Colon (tissue), 2 donors: ENCODE data around the gene MTFR1L.

Source experiments
- FAIRE-seq: peaks from 2 replicates; lab custom pipeline; 2012; peaks lifted over from hg19 to GRCh38; lab: Jason Lieb, UNC
- donor health status: control.
- donor health status: control.

MTFR1L gene

GRCh38 chr1:25790472-25790871, 29.3 kb upstream of the MTFR1L start:
- FAIRE-seq, result no peak

- FAIRE-seq, result no peak
Observed at GRCh38 chr1:25792115-25792514, 27.6 kb upstream of the MTFR1L start.

DNA sequence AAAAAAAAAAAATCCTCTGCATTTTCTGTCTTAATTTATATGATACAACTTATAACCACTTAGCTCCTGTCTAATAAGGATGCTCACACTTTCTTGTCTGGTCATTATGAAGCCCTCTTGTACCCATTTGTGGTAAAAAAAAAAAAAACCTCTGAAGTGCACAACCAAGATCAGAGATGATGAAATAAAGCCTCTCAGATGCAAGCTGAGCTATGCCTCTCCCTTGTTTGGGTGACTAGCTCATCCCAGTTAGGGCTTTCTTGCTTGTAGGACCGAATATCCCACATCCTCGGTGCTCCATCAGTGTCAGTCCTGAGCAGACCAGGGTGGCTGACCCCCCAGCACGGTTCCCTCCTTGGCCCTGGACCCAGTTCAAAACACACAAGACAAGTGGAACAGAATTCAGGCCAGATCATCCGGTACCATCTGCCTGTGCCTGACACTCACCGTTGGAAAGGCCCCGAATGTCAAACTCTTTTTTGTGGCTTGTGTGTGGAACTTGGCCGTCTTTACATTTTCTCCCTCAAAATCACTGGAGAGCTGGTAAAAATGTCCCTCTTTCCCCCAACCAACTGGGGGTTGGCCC, 26.1 kb upstream of the MTFR1L start:
- no peak for FAIRE-seq

DNA sequence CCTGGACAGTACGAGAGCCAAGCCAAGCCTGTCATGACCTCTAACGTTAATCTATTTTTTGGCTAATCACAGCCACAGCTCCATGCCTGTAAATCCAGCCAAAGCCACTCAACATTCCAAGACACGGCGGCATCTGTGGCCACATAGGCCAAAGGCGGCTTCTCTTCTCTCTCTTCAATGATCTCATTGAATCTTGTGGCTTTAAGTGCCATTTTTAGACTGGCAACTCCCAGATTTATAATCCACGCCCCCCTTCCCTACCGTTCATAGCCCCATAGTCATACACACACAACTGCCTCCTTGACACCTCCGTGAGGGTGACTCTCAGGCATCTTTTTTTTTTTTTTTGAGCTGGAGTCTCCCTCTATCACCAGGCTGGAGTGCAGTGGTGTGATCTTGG, 25.4 kb upstream of the MTFR1L start:
- FAIRE-seq, result no peak

- no peak for FAIRE-seq
Observed at GRCh38 chr1:25795211-25795610, 24.5 kb upstream of the MTFR1L start.

DNA sequence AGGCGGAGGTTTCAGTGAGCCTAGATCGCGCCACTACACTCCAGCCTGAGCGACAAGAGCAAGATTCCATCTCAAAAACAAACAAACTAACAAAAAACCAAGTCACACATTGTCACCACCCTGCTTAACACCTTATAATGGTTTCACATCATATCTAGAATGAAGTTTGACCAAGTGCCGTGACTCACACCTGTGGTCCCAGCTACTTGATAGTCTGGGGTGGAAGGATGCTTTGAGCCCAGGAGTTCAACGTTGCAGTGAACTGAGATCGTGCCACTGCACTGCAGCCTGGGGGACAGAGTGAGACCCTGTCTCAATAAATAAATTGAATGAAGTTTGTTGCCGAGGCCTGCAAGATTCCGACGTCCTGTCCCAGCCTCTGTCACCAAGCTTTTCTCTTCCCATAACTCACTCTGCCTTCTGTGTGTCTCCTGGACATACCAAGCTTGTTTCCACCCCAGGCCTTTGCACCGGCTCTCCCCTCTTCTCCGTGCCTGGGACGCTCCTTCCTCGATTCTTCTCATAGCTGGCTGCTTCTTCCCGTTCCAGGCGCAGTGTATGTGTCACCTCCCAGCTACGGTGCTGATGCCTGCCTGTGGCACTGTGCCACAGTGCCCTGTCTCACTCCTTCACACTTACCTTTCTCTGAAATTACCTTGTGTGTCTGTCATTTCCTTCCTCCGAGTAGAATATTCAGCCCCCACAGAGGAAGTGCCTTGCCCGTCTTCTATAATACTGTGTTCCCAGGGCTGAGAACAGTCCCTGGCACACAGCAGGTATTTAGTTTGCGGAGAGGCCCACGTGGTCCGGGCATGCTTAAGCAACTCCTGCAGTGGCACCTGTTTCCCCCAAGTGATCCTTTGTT, 23.6 kb upstream of the MTFR1L start:
- no peak for FAIRE-seq

DNA sequence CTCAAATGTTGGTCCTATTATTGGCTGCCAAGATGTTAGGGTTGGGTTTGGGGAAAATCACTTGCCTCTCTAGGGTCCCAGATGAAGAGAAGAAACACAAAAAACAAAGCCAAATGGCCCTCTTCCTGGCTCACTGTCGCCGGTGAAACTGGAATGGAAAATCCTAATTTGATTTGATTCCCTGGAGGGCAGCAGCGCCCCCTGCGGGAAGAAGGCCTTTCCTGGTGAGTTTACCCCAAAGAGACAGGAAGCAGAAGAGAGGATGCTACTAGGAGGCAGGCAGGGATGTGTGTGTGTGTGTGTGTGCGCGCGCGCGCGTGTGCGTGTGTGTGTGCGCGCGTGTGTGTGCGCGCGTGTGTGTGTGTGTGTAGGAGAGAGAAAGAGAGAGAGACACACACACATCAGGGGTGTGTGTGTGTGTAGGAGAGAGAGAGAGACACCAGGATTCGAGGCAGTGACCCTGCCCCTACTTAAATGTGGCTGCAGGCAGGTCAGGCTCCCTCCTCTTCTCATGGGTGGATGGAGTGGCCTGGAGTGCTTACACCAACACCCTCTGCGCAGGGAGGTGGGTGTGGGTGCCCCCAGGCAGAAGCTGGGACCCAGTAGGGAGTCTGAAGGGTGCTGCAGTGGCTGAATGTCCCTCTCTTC, 22.8 kb upstream of the MTFR1L start:
- no peak for FAIRE-seq

DNA sequence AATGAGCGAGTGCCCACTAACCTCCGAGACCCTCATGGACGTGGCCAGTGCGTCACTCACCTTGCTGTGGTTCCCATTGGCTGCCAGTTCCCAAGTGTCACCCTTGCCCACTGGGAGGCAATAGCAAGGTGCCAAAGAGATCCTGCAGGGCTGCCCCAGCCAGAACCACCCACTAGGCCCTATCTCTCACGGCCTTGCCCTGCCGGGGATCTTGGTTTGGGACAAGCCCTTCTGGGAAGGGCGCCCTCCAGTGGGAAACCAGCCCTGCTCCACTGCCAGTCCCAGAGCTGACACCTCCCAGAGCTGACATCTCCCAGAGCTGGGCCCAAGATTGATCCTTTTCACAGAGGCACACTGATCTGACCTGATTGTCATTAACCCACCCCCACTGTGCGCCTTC, 21.8 kb upstream of the MTFR1L start:
- FAIRE-seq, result no peak

DNA sequence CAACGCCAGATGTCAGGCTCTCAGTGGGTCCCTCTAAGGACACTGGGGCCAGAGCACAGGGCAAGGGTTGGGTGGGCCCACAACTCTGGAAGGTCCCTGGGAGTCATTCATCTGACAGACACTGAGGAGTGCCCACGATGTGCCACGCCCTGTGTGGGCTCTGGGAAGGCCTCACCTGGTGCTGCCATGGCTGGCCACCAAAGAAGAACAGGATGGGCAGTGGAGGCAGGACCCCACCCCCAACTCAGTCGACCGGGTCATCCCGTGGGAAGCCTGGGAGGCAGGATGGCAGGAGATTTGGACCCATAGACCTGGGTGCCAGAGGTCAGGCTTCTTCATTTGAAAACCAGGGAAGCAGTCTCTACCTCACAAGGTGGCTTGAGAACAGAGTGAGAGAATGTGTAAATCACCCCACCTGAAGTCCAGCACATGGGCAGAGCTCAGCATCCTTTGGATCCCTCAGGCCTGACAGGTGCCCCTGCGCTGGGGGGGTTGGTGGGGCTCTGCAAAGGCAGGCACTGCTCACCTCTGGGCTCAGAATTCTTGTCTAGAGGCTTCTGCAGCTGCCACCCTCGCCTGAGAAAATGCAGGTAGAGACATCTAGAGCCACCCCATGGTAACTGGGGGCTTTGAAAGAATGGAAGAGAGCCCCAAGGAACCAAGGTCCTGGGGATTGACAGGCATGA, 20.9 kb upstream of the MTFR1L start:
- no peak for FAIRE-seq

GRCh38 chr1:25799352-25799934, 20.3 kb upstream of the MTFR1L start:
- FAIRE-seq, result no peak

- FAIRE-seq, result no peak
Observed at GRCh38 chr1:25799935-25800702, 19.6 kb upstream of the MTFR1L start, which contains the start of gene SELENON. TSS of gene SELENON (plus strand) at chr1:25800193. CDS start at chr1:25800231, 38 bp downstream.

GRCh38 chr1:25800703-25801377, 18.9 kb upstream of the MTFR1L start:
- no peak for FAIRE-seq

GRCh38 chr1:25802915-25803314, 16.8 kb upstream of the MTFR1L start:
- FAIRE-seq, result no peak

GRCh38 chr1:25803368-25803767, 16.4 kb upstream of the MTFR1L start:
- FAIRE-seq, result no peak

- FAIRE-seq, result no peak
Observed at GRCh38 chr1:25804244-25804963, 15.3 kb upstream of the MTFR1L start.

DNA sequence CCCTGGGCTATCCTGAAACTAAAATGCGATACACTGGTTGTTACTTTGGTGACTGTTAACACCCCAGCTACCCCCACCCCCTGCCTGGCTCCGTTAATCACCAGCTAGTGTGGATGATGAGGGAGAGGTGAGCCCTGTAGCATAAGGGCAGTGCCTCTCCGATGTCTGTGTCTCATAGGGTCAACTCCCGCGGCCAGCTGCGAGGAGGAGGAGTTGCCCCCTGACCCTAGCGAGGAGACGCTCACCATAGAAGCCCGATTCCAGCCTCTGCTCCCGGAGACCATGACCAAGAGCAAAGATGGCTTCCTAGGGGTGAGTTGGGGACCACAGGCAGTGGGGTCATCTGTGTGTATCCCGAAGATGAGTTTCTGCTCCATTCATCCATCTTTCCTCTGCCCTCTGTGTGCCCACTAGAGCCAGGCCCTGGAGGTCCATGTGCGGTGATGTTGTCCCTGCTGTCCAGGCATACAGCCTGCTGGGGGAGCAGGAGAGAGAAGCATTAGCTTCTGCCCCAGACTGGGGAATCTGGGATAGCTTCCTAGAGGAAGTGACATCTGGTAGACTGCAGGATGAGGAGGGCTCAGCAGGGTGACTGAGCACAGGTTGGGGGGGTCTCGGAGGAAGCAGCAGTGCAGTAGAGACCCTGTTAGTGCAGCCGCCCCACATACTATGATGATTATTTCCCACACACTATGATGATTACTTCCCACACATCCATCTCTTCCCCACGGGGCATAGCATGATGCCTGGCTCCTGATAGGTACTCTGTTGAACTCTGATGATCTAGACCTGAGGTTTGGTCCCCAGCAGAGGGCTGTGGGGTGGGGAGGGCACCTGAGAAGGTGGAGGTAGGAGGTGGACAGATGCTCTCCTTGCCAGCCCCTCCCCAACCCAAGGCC, 14.5 kb upstream of the MTFR1L start:
- FAIRE-seq, result no peak

- no peak for FAIRE-seq
Observed at GRCh38 chr1:25805863-25806225, 13.9 kb upstream of the MTFR1L start.

GRCh38 chr1:25806418-25806817, 13.3 kb upstream of the MTFR1L start:
- no peak for FAIRE-seq
